Activated CD8-positive, alpha-beta memory T cell treated with anti-CD3 and anti-CD28 coated beads, Interleukin-2, amount 50 U/mL, for 48 hours (primary cell): ENCODE measurements around the gene ETS1.
A peak's percentile ranks its signal among the peaks of the same experiment; 100 is the strongest.
"Not testable (repeated sequence)": the region's sequence is repeated elsewhere in the genome, so short reads cannot be mapped to it uniquely, and the experiment has no call there.

Experiments
- DNase-seq: peaks from one replicate; pipeline ENCODE4 v3.0.0-alpha.2; 2020

Gene ETS1

DNA sequence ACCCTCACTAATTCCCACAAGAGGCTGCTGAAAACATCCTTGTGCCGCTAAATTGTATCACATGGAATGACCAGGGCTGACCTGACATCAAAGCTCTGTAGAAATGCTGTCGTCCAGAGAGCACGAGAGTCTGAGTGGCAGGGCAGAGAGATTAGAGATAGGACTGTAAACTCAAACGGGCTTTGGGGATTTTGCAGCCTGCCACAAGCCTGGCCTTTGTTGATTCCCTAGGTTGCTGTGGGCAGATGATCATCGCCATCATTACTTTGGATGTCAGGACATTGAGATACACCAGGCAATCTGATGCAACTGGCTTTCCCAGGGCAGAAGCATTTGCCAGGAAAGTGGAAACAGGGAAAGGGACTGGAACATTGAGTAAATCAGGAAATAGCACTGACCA lies 131.6 kb downstream of the ETS1 start:
- DNase-seq = no peak

DNA sequence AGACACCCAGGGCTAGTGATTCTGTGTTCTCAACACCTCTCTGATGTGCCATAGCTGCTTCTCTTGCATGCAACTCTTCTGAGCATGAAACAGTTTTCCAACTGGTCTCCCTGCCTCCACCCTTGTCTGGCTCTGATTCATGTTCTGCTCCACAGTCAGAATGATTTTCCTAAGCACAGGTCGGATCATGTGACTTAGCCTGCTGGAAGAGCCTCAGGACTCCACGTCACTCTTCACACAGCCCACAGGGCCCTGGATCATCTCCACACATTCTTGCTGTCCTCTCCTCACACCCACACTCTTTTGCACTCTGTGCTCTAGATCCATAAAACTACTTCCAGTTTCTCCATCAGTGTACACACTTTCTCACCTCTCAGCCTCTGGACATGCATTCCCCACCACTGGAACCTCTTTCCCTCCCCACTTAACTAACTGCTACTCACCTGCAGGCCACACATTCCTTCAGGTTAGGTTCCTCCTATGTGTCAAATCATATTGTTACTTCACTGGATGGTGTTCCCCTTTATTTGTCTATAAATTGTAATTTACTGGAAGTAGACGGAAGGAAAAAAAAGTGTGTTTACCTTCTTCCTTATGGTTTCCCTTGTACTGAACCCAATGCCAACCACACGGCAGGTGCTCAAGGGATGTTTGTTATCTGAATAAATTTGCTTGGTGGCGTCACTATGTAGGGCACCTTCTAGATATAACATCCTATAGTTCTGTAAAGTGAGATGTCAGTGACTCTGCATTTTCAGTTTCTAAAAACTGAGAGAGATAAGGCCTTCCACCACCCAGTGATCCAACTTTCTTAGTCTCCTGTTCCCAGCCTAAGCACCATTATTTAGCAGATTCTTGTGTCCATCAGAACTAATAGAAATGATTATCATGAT lies 133.7 kb downstream of the ETS1 start:
- no peak for DNase-seq

DNA sequence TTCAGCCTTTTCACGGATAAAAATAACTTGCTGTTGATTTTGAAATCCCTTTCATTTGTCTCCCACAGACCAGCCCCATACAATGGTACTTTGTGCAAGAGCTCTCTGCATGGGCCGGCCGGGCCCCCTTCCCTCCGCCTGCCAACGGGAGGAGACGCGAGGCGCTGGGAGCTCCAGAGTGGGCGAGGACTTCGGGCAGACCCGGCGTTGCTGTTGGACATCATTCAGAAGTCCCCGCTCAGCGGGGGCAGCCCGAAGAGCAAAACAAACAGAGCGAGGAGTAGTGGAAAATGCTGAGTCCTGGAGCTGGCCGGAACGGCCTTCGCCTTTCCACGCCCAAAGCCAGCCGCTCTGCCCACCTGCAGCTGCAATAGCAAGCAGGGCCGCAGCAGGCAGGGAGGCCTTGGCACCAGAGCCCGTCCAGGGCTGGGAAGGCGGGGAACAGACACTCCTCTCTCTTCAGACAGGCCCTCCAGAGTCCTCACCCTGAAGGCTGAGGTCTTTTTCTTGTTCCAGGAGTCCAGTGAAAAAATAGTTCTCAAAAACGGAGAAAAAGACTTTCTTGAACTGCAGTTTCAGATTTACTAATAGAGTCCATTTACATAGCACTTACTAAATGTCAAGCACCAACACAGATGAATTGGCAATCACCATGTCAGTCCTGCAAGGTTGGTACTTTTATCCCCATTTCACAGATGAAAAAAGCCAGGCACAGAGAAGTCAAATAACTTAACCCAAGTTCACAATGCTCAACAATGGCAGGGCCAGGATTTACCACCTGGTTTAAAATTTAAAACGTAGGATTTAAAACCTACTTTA lies 135.5 kb downstream of the ETS1 start:
- DNase-seq = no peak

DNA sequence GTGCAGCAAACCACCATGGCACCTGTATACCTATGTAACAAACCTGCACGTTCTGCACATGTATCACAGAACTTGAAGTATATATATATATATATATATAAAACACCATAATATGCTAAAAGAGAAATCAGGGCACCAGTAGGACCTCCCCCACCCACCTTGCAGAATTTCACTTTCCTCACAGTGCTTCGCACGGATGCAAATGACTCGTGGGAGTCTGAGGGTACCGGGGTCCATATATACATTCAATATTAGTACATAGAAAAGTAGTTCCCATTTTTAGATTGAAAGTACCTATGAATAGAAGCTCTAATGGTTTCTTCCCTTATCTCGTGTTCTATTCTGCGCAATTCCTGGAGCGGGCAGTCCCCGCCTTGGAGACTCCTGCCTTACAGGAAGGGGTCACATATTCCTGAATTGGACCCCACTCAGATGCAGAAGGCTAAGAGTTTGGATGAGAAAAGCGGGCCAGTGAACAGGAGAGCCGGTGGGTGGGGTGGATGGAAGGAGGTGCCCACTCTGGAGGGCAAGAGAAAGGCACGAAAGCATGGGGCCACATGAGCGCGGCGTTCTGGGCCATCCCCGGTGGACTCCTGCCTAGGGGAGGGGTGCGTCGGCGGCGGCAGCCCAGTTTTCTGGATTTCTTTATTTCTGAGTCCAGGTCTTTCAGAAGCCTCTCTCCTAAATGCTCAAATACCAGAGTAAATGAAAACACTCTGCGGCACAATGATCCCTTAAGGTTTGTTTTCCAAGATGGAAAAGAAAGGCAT lies 136.3 kb downstream of the ETS1 start:
- DNase-seq = no peak

DNA sequence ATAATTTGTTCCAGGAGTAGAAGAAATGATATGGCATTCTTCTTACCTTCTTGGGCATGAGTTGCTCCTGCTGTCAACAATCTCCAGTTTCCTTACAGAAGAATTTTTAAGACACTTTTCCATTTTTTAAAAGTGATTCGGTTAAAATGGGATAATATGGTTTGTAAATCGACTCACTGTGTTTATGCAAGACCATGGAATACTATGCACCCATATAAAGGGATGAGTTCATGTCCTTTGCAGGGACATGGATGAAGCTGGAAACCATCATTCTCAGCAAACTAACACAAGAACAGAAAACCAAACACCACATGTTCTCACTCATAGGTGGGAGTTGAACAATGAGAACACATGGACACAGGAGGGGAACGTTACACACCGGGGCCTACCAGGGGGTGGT lies 136.9 kb downstream of the ETS1 start:
- DNase-seq = not testable (repeated sequence)

GRCh38 chr11:128448981-128449713 lies 138.2 kb downstream of the ETS1 start:
- DNase-seq = no peak

GRCh38 chr11:128448200-128448886 lies 139.0 kb downstream of the ETS1 start:
- DNase-seq = no peak

- DNase-seq = no peak
Measured at GRCh38 chr11:128447233-128447632, 140.1 kb downstream of the ETS1 start.

- DNase-seq = not testable (repeated sequence)
Measured at GRCh38 chr11:128445921-128446320, 141.4 kb downstream of the ETS1 start.

GRCh38 chr11:128437136-128437535 lies 150.2 kb downstream of the ETS1 start:
- no peak for DNase-seq

DNA sequence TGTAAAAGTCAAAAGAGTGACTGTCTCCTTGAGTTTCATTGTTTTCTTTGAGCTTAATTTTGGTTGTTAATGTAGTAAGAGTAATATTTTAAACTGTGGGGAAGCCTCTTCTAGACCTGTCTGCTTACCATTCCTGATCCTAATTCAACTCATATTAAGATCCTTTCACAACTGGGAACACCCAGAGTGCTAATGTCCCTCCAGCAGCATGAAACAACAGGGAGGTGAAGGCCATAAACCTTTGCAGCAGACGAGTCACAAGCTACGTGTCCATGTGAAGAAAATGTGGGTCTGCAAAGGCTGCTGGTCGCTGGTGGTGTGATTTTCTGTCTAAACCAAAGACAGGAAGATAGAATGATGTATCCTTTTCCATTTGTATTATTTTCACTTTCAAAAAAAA lies 152.5 kb downstream of the ETS1 start:
- DNase-seq = no peak

DNA sequence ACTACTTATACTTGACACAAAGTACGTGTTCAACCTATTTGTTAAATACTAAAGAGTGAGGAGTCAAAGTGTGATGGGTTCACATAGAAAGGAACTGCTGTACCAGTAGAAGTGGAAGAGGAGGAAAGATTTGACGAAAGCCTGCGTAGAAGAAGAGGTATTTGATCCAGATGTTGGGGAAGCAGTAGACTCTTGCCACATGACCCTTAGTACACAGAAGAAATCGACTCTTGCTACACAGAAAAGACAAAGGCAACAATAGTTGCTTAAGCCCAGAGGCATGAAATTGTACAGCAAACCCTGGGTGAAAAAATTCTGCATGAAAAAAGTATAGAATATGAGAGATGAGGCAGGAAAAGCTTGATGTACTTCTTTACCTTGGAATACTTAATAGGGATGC lies 152.9 kb downstream of the ETS1 start:
- DNase-seq = no peak

DNA sequence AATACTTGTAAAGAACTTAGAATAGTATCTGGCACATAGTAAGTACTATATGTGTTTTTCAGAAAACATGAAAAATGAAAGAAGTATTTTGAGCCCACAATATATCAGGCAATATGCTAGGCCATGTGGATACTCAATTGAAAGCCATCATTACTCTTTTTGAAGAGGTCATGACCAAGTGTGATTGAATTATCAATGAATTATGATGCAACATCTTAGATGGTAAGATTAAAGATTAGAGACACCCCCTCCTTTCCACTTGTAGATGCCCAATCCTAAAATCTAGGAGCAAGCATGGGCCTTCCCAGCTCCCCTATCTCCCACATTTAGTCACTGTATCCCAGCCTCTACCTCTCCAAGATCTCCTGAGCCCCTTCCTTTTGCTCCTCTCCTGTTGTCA lies 154.4 kb downstream of the ETS1 start:
- DNase-seq = no peak

DNA sequence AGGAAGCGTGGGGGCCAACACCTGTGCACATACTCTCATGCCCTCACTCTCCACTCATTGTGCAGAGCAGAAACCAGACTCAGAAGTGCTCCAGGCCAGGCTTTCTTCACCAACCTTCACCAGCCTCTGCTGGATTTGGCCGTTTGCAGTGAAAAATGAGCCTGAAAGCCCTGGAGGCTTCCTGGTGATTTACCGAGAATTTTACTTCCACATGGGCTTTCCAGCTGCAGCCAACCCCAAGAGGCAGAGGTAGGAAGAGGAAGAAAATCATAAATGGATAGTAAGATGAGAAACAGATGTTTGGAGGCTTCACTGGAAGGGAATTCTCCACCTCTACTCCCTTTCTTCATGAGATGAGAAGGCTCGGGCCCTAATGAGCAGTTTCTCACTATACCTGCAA lies 155.4 kb downstream of the ETS1 start:
- DNase-seq = no peak

DNA sequence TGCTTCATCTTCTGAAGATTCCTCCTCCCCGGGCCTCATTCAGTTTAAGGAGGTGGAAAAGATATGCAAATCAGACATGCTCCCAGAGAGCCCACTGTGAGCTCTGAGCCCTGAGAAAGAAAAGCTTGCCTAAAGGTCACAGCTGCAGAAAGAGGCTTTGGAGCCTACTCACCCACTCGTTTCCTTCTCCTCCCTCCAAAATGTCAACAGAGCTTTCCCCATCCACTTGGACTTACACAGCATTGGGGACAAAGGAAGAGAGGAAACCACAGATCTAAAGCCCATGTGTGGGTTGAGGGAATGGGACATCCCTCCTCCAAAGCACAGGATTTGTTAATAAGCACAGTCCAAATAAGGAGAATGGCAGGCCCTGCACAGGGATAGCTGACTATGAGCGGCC lies 158.4 kb downstream of the ETS1 start:
- no peak for DNase-seq

GRCh38 chr11:128424851-128425285 lies 162.5 kb downstream of the ETS1 start:
- DNase-seq = no peak

DNA sequence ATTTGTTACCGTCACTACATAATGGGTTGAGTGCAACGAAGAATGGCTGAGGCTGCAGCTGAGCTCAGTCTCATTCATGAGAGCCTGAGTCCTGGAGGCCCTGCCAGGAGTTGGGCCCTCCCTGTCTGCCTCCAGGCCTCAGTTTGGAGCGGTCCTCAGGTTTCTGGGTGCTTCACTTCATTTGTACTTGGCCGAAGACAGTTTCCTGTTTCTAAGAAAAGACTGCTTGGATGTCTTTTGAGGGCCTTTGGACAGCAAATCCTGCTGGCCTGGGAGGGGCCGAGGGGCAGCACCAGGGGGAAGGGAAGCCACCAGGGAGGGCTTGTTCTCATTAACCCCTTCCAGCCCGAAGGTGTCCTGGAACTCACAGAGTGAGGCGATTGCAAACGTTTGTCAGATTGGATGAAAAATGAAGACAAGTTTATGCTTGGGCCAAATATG lies 163.1 kb downstream of the ETS1 start:
- DNase-seq = no peak

DNA sequence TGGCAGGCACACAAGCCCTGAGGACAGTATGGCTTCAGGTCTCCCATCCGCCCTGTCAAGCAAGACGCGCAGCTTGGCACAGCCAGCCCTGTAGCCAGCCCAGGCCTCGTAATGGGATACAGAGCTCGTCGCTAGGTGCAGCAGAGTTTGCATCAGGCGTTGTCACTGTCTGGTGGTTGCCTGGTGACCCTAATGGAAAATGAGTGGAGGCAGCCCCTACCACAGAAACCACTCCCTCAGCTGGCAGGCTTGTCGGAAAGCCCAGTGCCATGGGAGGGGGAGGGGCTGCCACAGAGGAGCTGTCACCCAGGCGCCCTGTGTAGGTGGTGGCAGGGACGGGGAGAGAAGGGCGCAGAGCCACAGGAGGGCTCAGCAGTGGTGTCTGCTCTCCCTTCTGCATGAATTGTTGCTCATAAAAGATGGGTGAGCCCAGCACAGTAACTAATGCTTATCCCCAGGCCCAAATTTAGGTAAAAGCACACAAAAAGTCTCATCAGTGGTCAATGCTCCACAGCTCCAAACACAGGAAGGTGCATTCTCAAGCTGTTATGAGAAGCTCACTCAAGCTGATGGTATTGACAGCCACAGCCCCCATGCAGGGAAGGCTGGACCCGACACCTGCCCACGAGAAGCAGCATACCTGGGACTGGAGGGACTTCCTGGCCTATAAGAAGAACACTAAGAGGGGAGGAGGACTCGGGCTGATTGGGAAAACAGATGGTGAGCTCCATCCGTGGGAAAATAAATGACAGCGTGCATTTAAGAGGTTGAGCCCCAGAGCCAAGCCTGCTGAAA lies 164.6 kb downstream of the ETS1 start:
- peak; percentile 92 for DNase-seq

GRCh38 chr11:128421577-128422330 lies 165.6 kb downstream of the ETS1 start:
- peak; percentile 61 for DNase-seq

GRCh38 chr11:128420951-128421350 lies 166.4 kb downstream of the ETS1 start:
- no peak for DNase-seq
